H9 (cell line): ENCODE measurements around the gene SLC25A34. TPM values are rescaled to one million over a fixed set of nuclear protein-coding genes. Genes with fewer than 3 reads are reported as not detected.

Source experiments
- DNase-seq: peaks from one replicate; pipeline ENCODE4 v3.0.0-alpha.2; 2017
- H2AFZ ChIP-seq: one replicate; pipeline ENCODE4 v1.6.1; 2013; ENCODE audit warnings: mild to moderate bottlenecking, low read length, control low read depth, moderate library complexity
- H2AK5ac ChIP-seq: 2 replicates; pipeline ENCODE4 v1.6.1; 2013; ENCODE audit warnings: low read length, control low read depth, mixed read lengths; ENCODE audit not compliant: insufficient read length
- H2BK120ac ChIP-seq: one replicate; pipeline ENCODE4 v1.6.1; 2013; ENCODE audit warnings: low read depth, mild to moderate bottlenecking, low read length, control low read depth, inconsistent platforms; ENCODE audit not compliant: poor library complexity, severe bottlenecking
- H2BK12ac ChIP-seq: 2 replicates; pipeline ENCODE4 v1.6.1; 2013; ENCODE audit warnings: low read length, control low read depth, mixed read lengths, low read depth; ENCODE audit not compliant: insufficient read length
- H2BK15ac ChIP-seq: 2 replicates; pipeline ENCODE4 v1.6.1; 2013; ENCODE audit warnings: low read depth, low read length, control low read depth
- H2BK20ac ChIP-seq: one replicate; pipeline ENCODE4 v1.6.1; 2013; ENCODE audit warnings: low read depth, mild to moderate bottlenecking, low read length, control low read depth, inconsistent platforms; ENCODE audit not compliant: poor library complexity, severe bottlenecking
- H2BK5ac ChIP-seq: 2 replicates; pipeline ENCODE4 v1.6.1; 2013; ENCODE audit warnings: low read length, control low read depth, mixed read lengths; ENCODE audit not compliant: insufficient read length
- H3K14ac ChIP-seq: 2 replicates; pipeline ENCODE4 v1.6.1; 2013; ENCODE audit warnings: low read length, control low read depth; ENCODE audit not compliant: insufficient read depth
- H3K18ac ChIP-seq: 2 replicates; pipeline ENCODE4 v1.6.1; 2013; ENCODE audit warnings: low read depth, mild to moderate bottlenecking, mixed read lengths, low read length, control low read depth; ENCODE audit not compliant: insufficient read length
- H3K23ac ChIP-seq: 2 replicates; pipeline ENCODE4 v1.6.1; 2013; ENCODE audit warnings: low read length, control low read depth, mixed read lengths, low read depth; ENCODE audit not compliant: insufficient read length
- H3K23me2 ChIP-seq: 2 replicates; pipeline ENCODE4 v1.6.1; 2013; ENCODE audit warnings: low read depth, mild to moderate bottlenecking, mixed read lengths, low read length, control low read depth; ENCODE audit not compliant: insufficient read length, poor library complexity, severe bottlenecking
- H3K27ac ChIP-seq: 2 replicates; pipeline ENCODE4 v1.5.1; 2013; ENCODE audit warnings: low read length, control low read depth, mixed read lengths, low read depth; ENCODE audit not compliant: insufficient read length
- H3K27me3 ChIP-seq: 2 replicates; pipeline ENCODE4 v1.6.1; 2013; ENCODE audit warnings: low read length, control low read depth, inconsistent platforms; ENCODE audit not compliant: insufficient read depth
- H3K4ac ChIP-seq: 2 replicates; pipeline ENCODE4 v1.6.1; 2013; ENCODE audit warnings: low read depth, mild to moderate bottlenecking, control low read depth, inconsistent platforms, low read length, moderate library complexity
- H3K4me1 ChIP-seq: 2 replicates; pipeline ENCODE4 v1.6.1; 2013; ENCODE audit warnings: low read length, control low read depth, inconsistent platforms; ENCODE audit not compliant: insufficient read depth
- H3K4me2 ChIP-seq: 2 replicates; pipeline ENCODE4 v1.6.1; 2013; ENCODE audit warnings: low read length, control low read depth, mixed read lengths; ENCODE audit not compliant: insufficient read length, insufficient read depth
- H3K56ac ChIP-seq: 2 replicates; pipeline ENCODE4 v1.6.1; 2013; ENCODE audit warnings: low read depth, mild to moderate bottlenecking, mixed read lengths, low read length, control low read depth; ENCODE audit not compliant: insufficient read length
- H3K79me1 ChIP-seq: 2 replicates; pipeline ENCODE4 v1.6.1; 2013; ENCODE audit warnings: low read depth, mild to moderate bottlenecking, moderate library complexity, low read length, control low read depth, inconsistent platforms; ENCODE audit not compliant: insufficient read depth, poor library complexity, severe bottlenecking
- H3K79me2 ChIP-seq: 2 replicates; pipeline ENCODE4 v1.6.1; 2013; ENCODE audit warnings: low read length, control low read depth, inconsistent platforms; ENCODE audit not compliant: insufficient read depth
- H3K9ac ChIP-seq: 2 replicates; pipeline ENCODE4 v1.6.1; 2013; ENCODE audit warnings: low read length, control low read depth, mixed read lengths; ENCODE audit not compliant: insufficient read length; ENCODE audit errors: extremely low read depth
- H3K9me3 ChIP-seq: one replicate; pipeline ENCODE4 v1.6.1; 2013; ENCODE audit warnings: low read depth, low read length, inconsistent platforms; ENCODE audit not compliant: control insufficient read depth
- H3T11ph ChIP-seq: one replicate; pipeline ENCODE4 v1.6.1; 2013; ENCODE audit warnings: mild to moderate bottlenecking, low read length, control low read depth, inconsistent platforms
- H4K20me1 ChIP-seq: one replicate; pipeline ENCODE4 v1.6.1; 2013; ENCODE audit not compliant: control insufficient read depth, insufficient read length, insufficient read depth
- H4K5ac ChIP-seq: 2 replicates; pipeline ENCODE4 v1.6.1; 2013; ENCODE audit warnings: low read depth, mild to moderate bottlenecking, mixed read lengths, low read length, control low read depth; ENCODE audit not compliant: insufficient read length
- H4K8ac ChIP-seq: replicated peaks from 2 replicates; pipeline ENCODE4 v1.6.1; 2013; ENCODE audit warnings: low read length, control low read depth, mixed read lengths, low read depth; ENCODE audit not compliant: insufficient read length
- H4K91ac ChIP-seq: 2 replicates; pipeline ENCODE4 v1.6.1; 2013; ENCODE audit warnings: low read depth, mild to moderate bottlenecking, moderate library complexity, mixed read lengths, low read length, control low read depth; ENCODE audit not compliant: insufficient read length
- H3K27ac Mint-ChIP-seq, 3 experiments: 2 replicates in 2 of 3; 3 replicates in 1 of 3; pipeline ENCODE4 v1.8.0; 2020 to 2021; ENCODE audit warnings: mixed read lengths in 3 of 3, mild to moderate bottlenecking in 1 of 3, moderate library complexity in 1 of 3
- H3K27me3 Mint-ChIP-seq: 2 replicates; pipeline ENCODE4 v1.8.0; 2021; ENCODE audit warnings: low read depth, mild to moderate bottlenecking, moderate library complexity, mixed read lengths
- H3K36me3 Mint-ChIP-seq, 3 experiments: 2 replicates in 2 of 3; 3 replicates in 1 of 3; pipeline ENCODE4 v1.8.0; 2020 to 2021; ENCODE audit warnings: low read depth in 3 of 3, mixed read lengths in 3 of 3; ENCODE audit not compliant: insufficient read depth in 1 of 3
- H3K4me1 Mint-ChIP-seq, 2 experiments: 2 replicates each; pipeline ENCODE4 v1.8.0; 2020; ENCODE audit warnings: mixed read lengths in 2 of 2
- H3K4me3 Mint-ChIP-seq, 2 experiments: 2 replicates in 1 of 2; 3 replicates in 1 of 2; pipeline ENCODE4 v1.8.0; 2020 to 2021; ENCODE audit warnings: mild to moderate bottlenecking in 2 of 2, mixed read lengths in 2 of 2, moderate library complexity in 1 of 2
- H3K9me3 Mint-ChIP-seq, 2 experiments: 2 replicates in 1 of 2; 3 replicates in 1 of 2; pipeline ENCODE4 v1.8.0; 2020; ENCODE audit warnings: mild to moderate bottlenecking in 2 of 2, mixed read lengths in 2 of 2, moderate library complexity in 1 of 2
- CTCF ChIP-seq: fragments of 200-600 bp; sonication (generic); conservative IDR thresholded peaks from 3 replicates; pipeline ENCODE4 v1.8.0; 2021; ENCODE audit warnings: antibody characterized with exemption, mild to moderate bottlenecking
- WGBS: extraction: QIAGEN DNeasy Blood & Tissue Kit; methylation state at CpG from one replicate; pipeline ENCODE4 v1.1.7; 2013; ENCODE audit warnings: missing lambda C conversion rate, low lambda C conversion rate, mixed read lengths; ENCODE audit not compliant: insufficient read length; ENCODE audit errors: extremely low coverage; 5-methylcytosine and 5-hydroxymethylcytosine counted together
- total RNA-seq: library from RNA; stranded (reverse); gene quantifications from 2 replicates; pipeline ENCODE4 v1.2.1, GENCODE V29; 2021

SLC25A34 gene
- total RNA-seq, 1 experiment from 2014 or later: 1.5 TPM

GRCh38 chr1:15762546-15762945, 26.5 kb downstream of the SLC25A34 start:
- Histone ChIP-seq H2BK20ac (no peak overlapping the region), H4K91ac (no peak overlapping the region), H3K23me2 (peaks cover 13% of the 10 kb centered on the region), H3K56ac (no peak overlapping the region), H3K4me1 (peaks cover 4% of the 10 kb centered on the region; the same call in 1 of the 2 replicates), H3K9me3 (no peaks in the 10 kb centered on the region), H2AFZ (no peak overlapping the region), H4K20me1 (no peaks in the 10 kb centered on the region), H2BK5ac (no peak overlapping the region), H3K79me2 (peaks cover 21% of the 10 kb centered on the region; the same call in 1 of the 2 replicates), H3K18ac (no peak overlapping the region), H3K27ac (no peak overlapping the region), H2BK15ac (no peak overlapping the region), H3K9ac (no peak overlapping the region), H4K8ac (no peak overlapping the region), H2BK12ac (no peak overlapping the region), H3K4ac (no peak overlapping the region), H3K27me3 (no peaks in the 10 kb centered on the region), H3K23ac (no peak overlapping the region), H2AK5ac (no peak overlapping the region), H2BK120ac (no peak overlapping the region), H3T11ph (no peak overlapping the region), H3K14ac (no peak overlapping the region; the same call in 1 of the 2 replicates), H3K79me1 (no peaks in the 10 kb centered on the region), H3K4me2 (no peak overlapping the region), H4K5ac (no peak overlapping the region)
- WGBS: no CpG with 5 or more reads among the region's 10 CpGs
- TF ChIP-seq CTCF: no peak
- Mint-ChIP-seq H3K36me3 (peaks cover 31 to 35% (median 34%) of the 10 kb centered on the region in 3 experiments; a peak in 6 of 7 replicates), H3K9me3 (no peaks in the 10 kb centered on the region), H3K27ac (peak overlapping the region in 2 of 3 experiments; percentile 59 to 97; a peak in 3 of 7 replicates), H3K4me3 (0 out of 5 replicates have a peak overlapping the region, but pooled peaks of 1 of the 2 experiments have one; percentile 22), H3K27me3 (no peaks in the 10 kb centered on the region; the same call in 1 of the 2 replicates), H3K4me1 (peaks cover 25 to 33% of the 10 kb centered on the region in 2 experiments)
- DNase-seq: peak; percentile 53
